Right atrium auricular region (tissue), 2 donors: ENCODE measurements around the gene PLS1. TPM values are rescaled to one million over a fixed set of nuclear protein-coding genes. Genes with fewer than 3 reads are reported as not detected.
"Not testable (repeated sequence)": the region's sequence is repeated elsewhere in the genome, so short reads cannot be mapped to it uniquely, and the experiment has no call there.

Source experiments
- DNase-seq: peaks from one replicate; pipeline ENCODE4 v3.0.0-alpha.2; 2019; ENCODE audit warnings: low spot score
- H3K27ac ChIP-seq, 2 donors: fragments of 200-600 bp; sonication (generic); 1 replicate in 1 of 2; 2 replicates in 1 of 2; pipeline ENCODE4 v1.5.1; 2016 to 2019
- H3K27me3 ChIP-seq, 2 donors: fragments of 200-600 bp; sonication (generic); one replicate each; pipeline versions ENCODE4 v1.5.1 to v1.6.0; 2017 to 2019
- H3K36me3 ChIP-seq: fragments of 200-600 bp; sonication (generic); one replicate; pipeline ENCODE4 v1.5.1; 2016
- H3K4me1 ChIP-seq, 2 donors: fragments of 200-600 bp; sonication (generic); one replicate each; pipeline versions ENCODE4 v1.5.1 to v1.6.0; 2017 to 2019
- H3K4me3 ChIP-seq, 2 donors: fragments of 200-600 bp; sonication (generic); 1 replicate in 1 of 2; 2 replicates in 1 of 2; pipeline ENCODE4 v1.5.1; 2017 to 2019; ENCODE audit warnings: mild to moderate bottlenecking in 1 of 2, moderate library complexity in 1 of 2
- H3K9me3 ChIP-seq, 2 donors: fragments of 200-600 bp; sonication (generic); one replicate each; pipeline ENCODE4 v1.5.1; 2019
- total RNA-seq, 2 donors: library from RNA; depleted of rRNA; stranded (reverse); fragments of >200 nt; gene quantifications; one replicate each; pipeline ENCODE4 v1.1.0, GENCODE V29; 2016
- TF ChIP-seq, protein P1 (sequence below), 2 donors: fragments of 200-600 bp; sonication (generic); IDR thresholded peaks; one replicate each; pipeline ENCODE4 v1.5.1; 2019; ENCODE audit warnings: antibody characterized with exemption in 2 of 2

Gene PLS1
- total RNA-seq, 2 donors from 2014 or later: 0.96 to 2.3 TPM

DNA sequence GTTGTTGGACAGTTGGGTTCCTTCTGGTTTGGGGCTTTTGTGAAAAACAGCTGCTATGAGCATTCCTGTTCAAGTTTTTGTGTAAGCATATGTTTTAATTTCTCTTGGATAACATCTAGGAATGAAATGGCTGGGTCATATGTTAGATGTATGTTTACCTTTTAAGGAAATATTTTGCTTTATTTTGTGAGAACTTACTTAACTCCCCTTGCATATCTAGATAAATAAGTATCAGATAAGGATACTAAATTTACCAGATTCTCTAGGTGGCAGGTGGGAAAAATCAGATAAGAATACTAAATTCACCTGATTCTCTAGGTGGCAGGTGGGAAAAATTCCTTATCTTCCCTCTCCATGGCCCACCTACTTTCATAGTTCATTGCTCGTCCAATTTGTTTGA lies 1.1 kb upstream of the PLS1 start:
- Histone ChIP-seq H3K27me3 (no peaks in the 10 kb centered on the region), H3K27ac (peak overlapping the region in 1 of 2 donors; percentile 67), H3K4me3 (no peak overlapping the region), H3K9me3 (no peaks in the 10 kb centered on the region), H3K36me3 (no peaks in the 10 kb centered on the region), H3K4me1 (peaks cover 0 to 12% of the 10 kb centered on the region in 2 donors)
- TF ChIP-seq, protein P1, sequence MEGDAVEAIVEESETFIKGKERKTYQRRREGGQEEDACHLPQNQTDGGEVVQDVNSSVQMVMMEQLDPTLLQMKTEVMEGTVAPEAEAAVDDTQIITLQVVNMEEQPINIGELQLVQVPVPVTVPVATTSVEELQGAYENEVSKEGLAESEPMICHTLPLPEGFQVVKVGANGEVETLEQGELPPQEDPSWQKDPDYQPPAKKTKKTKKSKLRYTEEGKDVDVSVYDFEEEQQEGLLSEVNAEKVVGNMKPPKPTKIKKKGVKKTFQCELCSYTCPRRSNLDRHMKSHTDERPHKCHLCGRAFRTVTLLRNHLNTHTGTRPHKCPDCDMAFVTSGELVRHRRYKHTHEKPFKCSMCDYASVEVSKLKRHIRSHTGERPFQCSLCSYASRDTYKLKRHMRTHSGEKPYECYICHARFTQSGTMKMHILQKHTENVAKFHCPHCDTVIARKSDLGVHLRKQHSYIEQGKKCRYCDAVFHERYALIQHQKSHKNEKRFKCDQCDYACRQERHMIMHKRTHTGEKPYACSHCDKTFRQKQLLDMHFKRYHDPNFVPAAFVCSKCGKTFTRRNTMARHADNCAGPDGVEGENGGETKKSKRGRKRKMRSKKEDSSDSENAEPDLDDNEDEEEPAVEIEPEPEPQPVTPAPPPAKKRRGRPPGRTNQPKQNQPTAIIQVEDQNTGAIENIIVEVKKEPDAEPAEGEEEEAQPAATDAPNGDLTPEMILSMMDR (IDR thresholded peaks at IDR 0.05): no peak
- DNase-seq: no peak

DNA sequence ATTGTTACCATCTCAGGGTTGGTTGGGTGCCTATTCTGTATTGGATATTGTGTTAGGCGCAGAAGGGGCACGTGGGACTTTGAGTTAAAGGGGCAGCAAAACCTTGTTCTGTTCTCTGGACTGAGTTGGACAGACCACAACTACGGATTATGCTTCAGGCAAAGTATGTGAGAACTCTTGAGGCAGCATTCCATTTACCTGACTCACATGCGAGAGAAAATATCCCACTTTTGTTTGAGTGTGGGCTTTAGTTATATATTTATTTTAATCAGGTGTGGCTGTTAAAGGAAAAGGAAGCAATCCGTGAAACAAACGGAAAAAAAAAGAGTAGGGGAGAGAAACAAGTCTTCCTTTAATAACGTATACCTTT lies 627 bp upstream of the PLS1 start:
- no peak for DNase-seq
- no peaks in the 10 kb centered on the region for H3K9me3 ChIP-seq
- H3K27ac ChIP-seq: peak overlapping the region; percentile 62 to 67
- TF ChIP-seq, protein P1 (IDR thresholded peaks at IDR 0.05): no peak
- no peaks in the 10 kb centered on the region for H3K36me3 ChIP-seq
- H3K4me1 ChIP-seq: peaks cover 0 to 12% of the 10 kb centered on the region in 2 donors
- peak overlapping the region; percentile 53 to 78 for H3K4me3 ChIP-seq
- no peaks in the 10 kb centered on the region for H3K27me3 ChIP-seq

DNA sequence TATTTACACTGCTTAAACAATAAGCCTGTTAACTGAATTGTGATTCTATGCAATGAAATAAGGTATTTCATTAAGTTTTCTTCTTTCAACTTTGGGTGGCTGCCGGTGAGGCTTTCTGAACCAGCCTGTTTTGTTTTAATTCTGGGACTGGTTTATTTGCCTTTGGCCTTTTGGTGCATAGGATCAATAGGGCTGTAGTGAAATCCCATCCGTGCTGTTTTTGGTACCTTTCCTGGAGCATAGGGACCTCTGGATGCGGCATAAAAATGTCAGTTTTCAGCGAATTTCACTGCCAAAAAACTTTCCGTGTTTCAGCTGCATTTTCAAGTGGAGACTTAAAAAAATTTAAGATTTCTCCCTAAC lies 514 bp downstream of the PLS1 start:
- DNase-seq: no peak
- TF ChIP-seq, protein P1 (IDR thresholded peaks at IDR 0.05): no peak
- no peaks in the 10 kb centered on the region for H3K9me3 ChIP-seq
- H3K27ac ChIP-seq: peak overlapping the region; percentile 62 to 67
- peaks cover 0 to 12% of the 10 kb centered on the region in 2 donors for H3K4me1 ChIP-seq
- H3K4me3 ChIP-seq: peak overlapping the region; percentile 53 to 78
- no peaks in the 10 kb centered on the region for H3K27me3 ChIP-seq
- no peaks in the 10 kb centered on the region for H3K36me3 ChIP-seq

DNA sequence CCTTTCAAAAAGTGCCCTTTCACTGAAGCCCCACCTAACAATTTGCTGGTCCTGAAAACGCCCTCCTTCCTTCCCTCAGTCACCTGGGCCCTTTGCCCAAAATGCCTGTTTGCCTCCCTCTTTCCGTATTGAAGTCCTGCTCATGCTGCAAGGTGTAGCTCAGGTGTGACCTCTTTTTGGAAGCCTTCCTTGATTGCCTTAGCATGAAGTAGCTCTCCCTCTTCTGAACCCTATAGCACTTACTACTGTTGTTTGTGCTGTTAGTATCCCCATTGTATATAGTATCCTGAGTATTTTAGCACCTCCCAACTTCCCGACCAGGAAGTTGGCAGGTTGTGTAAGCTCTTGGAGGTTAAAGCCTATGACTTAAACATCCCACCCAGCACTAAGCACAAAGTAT lies 1.7 kb downstream of the PLS1 start:
- no peaks in the 10 kb centered on the region for H3K36me3 ChIP-seq

DNA sequence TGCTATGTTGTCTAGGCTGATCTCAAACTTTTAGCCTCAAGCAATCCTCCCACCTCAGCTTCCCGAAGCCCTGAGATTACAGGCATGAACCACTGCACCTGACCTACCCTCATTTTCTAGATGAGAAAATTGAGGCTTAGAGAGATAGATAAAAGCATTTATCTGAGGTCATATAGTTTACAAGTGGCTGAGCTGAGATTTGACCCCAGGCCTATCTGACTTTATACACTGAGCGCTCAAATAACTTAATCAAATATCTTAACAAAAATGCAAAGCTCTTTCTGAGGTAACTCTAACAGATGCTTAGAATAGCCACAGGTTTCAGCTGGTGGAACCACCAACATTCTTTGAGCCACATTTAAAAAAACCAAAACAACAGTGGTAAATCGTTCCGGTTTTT lies 5.5 kb downstream of the PLS1 start:
- Histone ChIP-seq H3K4me1 (peaks cover 0 to 2% of the 10 kb centered on the region in 2 donors), H3K36me3 (no peaks in the 10 kb centered on the region), H3K27ac (no peak overlapping the region), H3K27me3 (no peaks in the 10 kb centered on the region), H3K4me3 (no peak overlapping the region), H3K9me3 (no peaks in the 10 kb centered on the region)
- TF ChIP-seq, protein P1 (IDR thresholded peaks at IDR 0.05): no peak
- no peak for DNase-seq

More for the DNA sequence above, 1.7 kb downstream of the PLS1 start:
- TF ChIP-seq, protein P1 (IDR thresholded peaks at IDR 0.05): no peak
- H3K9me3 ChIP-seq: no peaks in the 10 kb centered on the region
- no peaks in the 10 kb centered on the region for H3K27me3 ChIP-seq
- no peak overlapping the region for H3K4me3 ChIP-seq
- H3K27ac ChIP-seq: no peak overlapping the region
- DNase-seq: no peak
- H3K4me1 ChIP-seq: peaks cover 0 to 12% of the 10 kb centered on the region in 2 donors

DNA sequence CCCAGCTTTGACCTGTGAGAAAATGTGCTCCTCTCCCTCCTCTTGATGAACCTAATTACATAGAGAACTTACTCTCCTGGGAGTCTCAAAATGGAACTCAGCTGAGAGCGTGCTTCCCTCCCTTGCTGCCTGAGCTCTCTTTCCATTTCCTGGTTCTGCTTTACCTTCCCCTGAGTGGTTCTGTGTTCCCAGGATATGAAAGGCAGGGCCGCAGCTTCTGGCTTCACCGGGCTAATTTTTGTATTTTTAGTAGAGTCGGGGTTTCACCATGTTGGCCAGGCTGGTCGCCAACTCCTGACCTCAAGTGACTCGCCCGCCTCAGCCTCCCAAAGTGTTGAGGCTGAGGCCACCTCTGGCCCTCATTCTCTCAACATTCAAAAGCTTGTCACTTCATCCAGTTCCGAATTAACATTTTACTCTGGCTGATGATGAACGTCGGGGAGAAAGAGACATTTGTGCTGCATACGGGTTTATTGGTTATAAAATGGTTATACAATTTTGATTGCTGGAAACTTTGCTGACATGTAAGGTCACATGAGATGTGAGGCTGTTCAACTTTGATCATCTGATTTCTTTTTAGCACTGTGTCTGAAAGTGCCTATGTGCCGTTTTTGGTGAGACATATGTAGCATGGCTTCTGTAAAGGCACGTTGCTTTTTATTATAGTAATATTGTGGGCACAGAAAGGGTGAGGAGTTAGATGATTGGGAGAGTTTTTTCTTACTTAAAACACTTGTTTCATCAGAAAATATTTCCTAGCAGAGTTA lies 6.6 kb downstream of the PLS1 start:
- Histone ChIP-seq H3K27me3 (no peaks in the 10 kb centered on the region), H3K36me3 (no peaks in the 10 kb centered on the region), H3K9me3 (no peaks in the 10 kb centered on the region), H3K4me1 (no peaks in the 10 kb centered on the region), H3K4me3 (no peak overlapping the region), H3K27ac (no peak overlapping the region)
- DNase-seq: no peak
- TF ChIP-seq, protein P1 (IDR thresholded peaks at IDR 0.05): no peak

DNA sequence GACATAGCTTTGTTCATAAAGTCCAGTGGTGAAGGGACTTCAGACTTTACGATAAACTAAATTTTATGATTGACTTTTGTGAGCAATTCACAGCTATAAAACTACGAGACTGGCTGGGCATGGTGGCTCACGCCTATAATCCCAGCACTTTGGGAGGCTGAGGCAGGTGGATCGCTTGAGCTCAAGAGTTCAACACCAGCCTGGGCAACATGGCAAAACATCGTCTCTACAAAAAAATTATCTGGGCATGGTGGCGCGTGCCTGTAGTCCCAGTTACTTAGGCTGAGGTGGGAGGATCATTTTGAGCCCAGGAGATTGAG lies 7.2 kb downstream of the PLS1 start:
- not testable (repeated sequence) for H3K27ac ChIP-seq, H3K36me3 ChIP-seq, DNase-seq, H3K27me3 ChIP-seq, H3K4me1 ChIP-seq, H3K4me3 ChIP-seq, H3K9me3 ChIP-seq
